ENCODE data around the gene HDAC5. TPM values are rescaled to one million over a fixed set of nuclear protein-coding genes. Genes with fewer than 3 reads are reported as not detected.

The HDAC5 gene
- total and polyA plus RNA-seq, 2 of the 8 experiments (the other 6 are each of a cell fraction or from before 2014, with no cell fraction given): 48.5 to 54.4 TPM

DNA sequence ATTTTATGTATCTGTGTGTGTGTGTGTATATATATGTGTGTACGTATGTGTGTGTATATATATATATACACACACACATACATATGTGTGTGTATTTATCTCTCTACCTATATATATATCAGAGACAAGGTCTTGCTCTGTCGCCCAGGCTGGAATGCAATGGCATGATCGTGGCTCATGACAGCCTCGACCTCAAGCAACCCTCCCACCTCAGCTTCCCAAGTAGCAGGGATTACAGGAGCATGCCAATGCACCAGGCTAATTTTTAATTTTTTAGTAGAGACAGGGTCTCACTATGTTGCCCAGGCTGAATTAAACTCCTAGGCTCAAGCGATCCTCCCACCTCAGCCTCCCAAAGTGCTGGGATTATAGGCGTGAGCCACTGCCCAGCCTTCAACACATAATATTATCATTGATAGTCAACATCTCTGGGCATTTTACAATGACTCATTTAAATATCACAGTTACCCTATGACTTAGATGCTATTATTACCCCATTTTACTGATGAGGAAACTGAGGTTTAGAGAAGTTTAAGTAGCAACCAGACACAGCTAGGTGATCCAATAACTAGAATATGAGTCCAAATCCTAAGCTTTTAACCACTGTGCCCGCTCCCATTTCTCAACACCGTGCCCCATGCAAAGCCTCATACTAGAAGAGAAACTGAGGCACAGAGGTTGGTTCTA, 28.6 kb downstream of the HDAC5 start:
- Histone ChIP-seq H3K27ac (ENCODE audit: low read depth, low read length) (peak overlapping the region; percentile 92), H2AFZ (ENCODE audit: low read length) (no peak overlapping the region)
- POLR2A ChIA-PET (ENCODE audit: partially characterized antibody): interaction anchor here (0.7 to 2.7 kb wide), 9 partner anchors 8 to 91 kb away, joined by 3 to 14 read pairs (median 8); partner anchors contain the start of genes HDAC5, LSM12 and TMUB2

More for the DNA sequence above, 28.6 kb downstream of the HDAC5 start:
- peak overlapping the region; percentile 89 for H3K4ac ChIP-seq (replicated peaks; ENCODE audit: insufficient read length, low read depth, low read length)
- peaks cover 0 to 3% of the 10 kb centered on the region in 2 experiments; a peak in 1 of 4 replicates for H3K79me2 ChIP-seq (ENCODE audit: control insufficient read depth in 1 of 2, insufficient read depth in 2 of 2, low read length in 2 of 2)
- H3K9ac ChIP-seq (replicated peaks in 1 of 4; ENCODE audit: extremely low read depth in 1 of 4, low read depth in 3 of 4, low read length in 3 of 4): peak overlapping the region in 1 of 4 experiments; percentile 5; a peak in 1 of 7 replicates
- FAIRE-seq: no peak
- no peak overlapping the region; the same call in 1 of the 2 replicates for H2BK20ac ChIP-seq (ENCODE audit: low read length)
- H3K4me2 ChIP-seq (ENCODE audit: insufficient read depth in 1 of 2, low read depth in 2 of 2, low read length in 2 of 2): peak overlapping the region; percentile 82 to 96
- no peak overlapping the region for H3K14ac ChIP-seq (ENCODE audit: insufficient read length)
- H2BK12ac ChIP-seq (ENCODE audit: low read depth, low read length): no peak overlapping the region
- no peak overlapping the region for H2BK15ac ChIP-seq (ENCODE audit: low read length)
- no peak overlapping the region for H3K23ac ChIP-seq (ENCODE audit: insufficient read length)
- no peak overlapping the region for H4K5ac ChIP-seq (ENCODE audit: insufficient read length, low read depth, low read length)
- peak; percentile 42; the same call in 1 of the 2 replicates for TF ChIP-seq KDM1A (IDR thresholded peaks at IDR 0.05; ENCODE audit: borderline replicate concordance, low read length)
- TF ChIP-seq, protein P1, sequence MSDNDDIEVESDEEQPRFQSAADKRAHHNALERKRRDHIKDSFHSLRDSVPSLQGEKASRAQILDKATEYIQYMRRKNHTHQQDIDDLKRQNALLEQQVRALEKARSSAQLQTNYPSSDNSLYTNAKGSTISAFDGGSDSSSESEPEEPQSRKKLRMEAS (IDR thresholded peaks at IDR 0.05): no peak
- peak overlapping the region; percentile 98; the same call in 1 of the 2 replicates for H2BK5ac ChIP-seq (ENCODE audit: low read depth, low read length)
- DNase-seq (ENCODE audit: low read depth in 1 of 2, low spot score in 2 of 2): no peak
- no peaks in the 10 kb centered on the region for H3K9me3 ChIP-seq (ENCODE audit: insufficient read depth in 2 of 2, low read depth in 1 of 2, low read length in 1 of 2)
- 87% methylated on average over 8 of the region's 8 CpGs; no CpG with 5 or more reads in 1 of the 2 experiments for WGBS, 2 experiments (ENCODE audit: extremely low coverage in 1 of 2, insufficient coverage in 1 of 2, insufficient read length in 1 of 2, insufficient replicate concordance in 2 of 2, low coverage in 1 of 2, low lambda C conversion rate in 2 of 2, missing lambda C conversion rate in 1 of 2)
- H3K23me2 ChIP-seq (ENCODE audit: low read depth, low read length): peaks cover 2% of the 10 kb centered on the region
- H2AK5ac ChIP-seq (ENCODE audit: low read depth, low read length): peak overlapping the region; percentile 46; the same call in 1 of the 2 replicates
- H2BK120ac ChIP-seq (replicated peaks; ENCODE audit: low read depth, low read length): peak overlapping the region; percentile 1
- H4K91ac ChIP-seq (replicated peaks; ENCODE audit: insufficient read length, low read length): peak overlapping the region; percentile 8
- H3K4me1 ChIP-seq (replicated peaks in 1 of 4; ENCODE audit: control insufficient read depth in 3 of 4, insufficient read depth in 4 of 4, low read length in 3 of 4): peaks cover 1 to 11% (median 6%) of the 10 kb centered on the region in 4 experiments
- no peak overlapping the region for H3K56ac ChIP-seq (replicated peaks; ENCODE audit: insufficient read length, low read depth, low read length)
- no peaks in the 10 kb centered on the region for H3K27me3 ChIP-seq (replicated peaks in 1 of 4; ENCODE audit: control insufficient read depth in 3 of 4, extremely low read depth in 1 of 4, insufficient read depth in 3 of 4, low read length in 3 of 4)
- CTCF ChIA-PET (ENCODE audit: partially characterized antibody): interaction anchor here (0.6 to 34.4 kb wide), 5 partner anchors 8 to 285 kb away, joined by 3 to 638 read pairs (median 4); partner anchors contain the start of gene HDAC5
- no peak overlapping the region for H4K8ac ChIP-seq (ENCODE audit: extremely low read depth, insufficient read depth, low read length)
- no peaks in the 10 kb centered on the region for H4K20me1 ChIP-seq (replicated peaks in 1 of 2; ENCODE audit: control insufficient read depth in 1 of 2, insufficient read depth in 2 of 2, low read length in 2 of 2)
- 0 out of 2 replicates have a peak, but pooled peaks cover 1% of the 10 kb centered on the region for H3K79me1 ChIP-seq (ENCODE audit: low read depth, low read length)
- H3K36me3 ChIP-seq (ENCODE audit: control insufficient read depth in 2 of 4, insufficient read depth in 4 of 4, low read length in 3 of 4): peaks cover 2 to 17% (median 13%) of the 10 kb centered on the region in 4 experiments; a peak in 6 of 8 replicates
- H3K4me3 ChIP-seq (ENCODE audit: extremely low read depth in 1 of 4, insufficient read depth in 2 of 4, low read depth in 3 of 4, low read length in 4 of 4): peak overlapping the region in 1 of 4 experiments; percentile 53; a peak in 2 of 8 replicates
- peak overlapping the region; percentile 86; the same call in 1 of the 2 replicates for H3K18ac ChIP-seq (ENCODE audit: extremely low read depth, low read length)

All from H1 (cell line).